WTC11 (cell line): ENCODE data around the gene UBXN2A.

Experiments used
- ELF4 ChIP-seq: sonication (generic); formaldehyde crosslinking; IDR thresholded peaks from 2 replicates; pipeline ENCODE4 v1.8.1; 2022; ENCODE audit warnings: low read depth, mild to moderate bottlenecking, moderate library complexity, missing genetic modification reagents
- JUN ChIP-seq: sonication (generic); formaldehyde crosslinking; IDR thresholded peaks from 2 replicates; pipeline ENCODE4 v1.8.0; 2023; ENCODE audit warnings: mild to moderate bottlenecking, missing genetic modification reagents
- SP1 ChIP-seq: sonication (generic); formaldehyde crosslinking; conservative IDR thresholded peaks from 2 replicates; pipeline ENCODE4 v1.8.1; 2022; ENCODE audit warnings: missing genetic modification reagents
- TP53 ChIP-seq: sonication (generic); formaldehyde crosslinking; IDR thresholded peaks from 2 replicates; pipeline ENCODE4 v1.8.1; 2023; ENCODE audit warnings: mild to moderate bottlenecking, missing genetic modification reagents
- ZBTB21 ChIP-seq: sonication (generic); formaldehyde crosslinking; IDR thresholded peaks from 2 replicates; pipeline ENCODE4 v1.8.1; 2023; ENCODE audit warnings: mild to moderate bottlenecking, missing genetic modification reagents, borderline replicate concordance
- TF ChIP-seq, protein P1 (sequence below): fragments of 200-600 bp; IDR thresholded peaks from 2 replicates; pipeline ENCODE4 v1.8.0; 2022; ENCODE audit warnings: antibody characterized with exemption
- TF ChIP-seq, protein P2 (sequence below): sonication (generic); formaldehyde crosslinking; IDR thresholded peaks from 2 replicates; pipeline ENCODE4 v1.8.0; 2022; ENCODE audit warnings: mild to moderate bottlenecking, missing genetic modification reagents
- TF ChIP-seq, protein P3 (sequence below): fragments of 250-450 bp; sonication (Bioruptor Pico); IDR thresholded peaks from 2 replicates; pipeline ENCODE4 v1.9.0; 2021; ENCODE audit warnings: mild to moderate bottlenecking
- TF ChIP-seq, protein P4 (sequence below): sonication (generic); formaldehyde crosslinking; IDR thresholded peaks from 2 replicates; pipeline ENCODE4 v1.8.0; 2022; ENCODE audit warnings: mild to moderate bottlenecking, missing genetic modification reagents

DNA sequence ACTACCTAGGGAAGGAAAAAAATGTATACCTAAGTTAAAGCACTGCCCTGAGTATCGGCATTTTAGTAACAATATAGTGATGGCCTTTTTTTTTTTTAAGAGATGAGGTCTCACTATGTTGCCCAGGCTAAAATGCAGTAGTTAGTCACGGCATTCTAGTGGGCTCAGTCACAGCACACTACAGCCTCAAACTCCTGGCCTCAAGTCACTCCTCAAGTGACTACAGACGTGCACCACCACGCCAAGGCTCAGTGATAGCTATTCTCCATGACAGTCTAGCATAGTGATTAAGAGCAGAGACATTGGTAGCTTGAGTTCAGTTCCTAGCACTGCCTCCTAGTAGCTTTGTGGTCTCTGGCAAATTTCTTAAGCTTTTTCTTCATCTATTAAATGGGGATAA is 27.6 kb downstream of the UBXN2A start:
- TF ChIP-seq, protein P1, sequence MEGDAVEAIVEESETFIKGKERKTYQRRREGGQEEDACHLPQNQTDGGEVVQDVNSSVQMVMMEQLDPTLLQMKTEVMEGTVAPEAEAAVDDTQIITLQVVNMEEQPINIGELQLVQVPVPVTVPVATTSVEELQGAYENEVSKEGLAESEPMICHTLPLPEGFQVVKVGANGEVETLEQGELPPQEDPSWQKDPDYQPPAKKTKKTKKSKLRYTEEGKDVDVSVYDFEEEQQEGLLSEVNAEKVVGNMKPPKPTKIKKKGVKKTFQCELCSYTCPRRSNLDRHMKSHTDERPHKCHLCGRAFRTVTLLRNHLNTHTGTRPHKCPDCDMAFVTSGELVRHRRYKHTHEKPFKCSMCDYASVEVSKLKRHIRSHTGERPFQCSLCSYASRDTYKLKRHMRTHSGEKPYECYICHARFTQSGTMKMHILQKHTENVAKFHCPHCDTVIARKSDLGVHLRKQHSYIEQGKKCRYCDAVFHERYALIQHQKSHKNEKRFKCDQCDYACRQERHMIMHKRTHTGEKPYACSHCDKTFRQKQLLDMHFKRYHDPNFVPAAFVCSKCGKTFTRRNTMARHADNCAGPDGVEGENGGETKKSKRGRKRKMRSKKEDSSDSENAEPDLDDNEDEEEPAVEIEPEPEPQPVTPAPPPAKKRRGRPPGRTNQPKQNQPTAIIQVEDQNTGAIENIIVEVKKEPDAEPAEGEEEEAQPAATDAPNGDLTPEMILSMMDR = no peak
- TF ChIP-seq TP53 (CRISPR knock-in tag) (no peak), JUN (CRISPR knock-in tag) (no peak), ZBTB21 (CRISPR knock-in tag) (no peak), ELF4 (CRISPR knock-in tag) (no peak), SP1 (CRISPR knock-in tag) (no peak)
- TF ChIP-seq, protein P2, sequence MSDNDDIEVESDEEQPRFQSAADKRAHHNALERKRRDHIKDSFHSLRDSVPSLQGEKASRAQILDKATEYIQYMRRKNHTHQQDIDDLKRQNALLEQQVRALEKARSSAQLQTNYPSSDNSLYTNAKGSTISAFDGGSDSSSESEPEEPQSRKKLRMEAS (CRISPR knock-in tag) = no peak
- TF ChIP-seq, protein P3, sequence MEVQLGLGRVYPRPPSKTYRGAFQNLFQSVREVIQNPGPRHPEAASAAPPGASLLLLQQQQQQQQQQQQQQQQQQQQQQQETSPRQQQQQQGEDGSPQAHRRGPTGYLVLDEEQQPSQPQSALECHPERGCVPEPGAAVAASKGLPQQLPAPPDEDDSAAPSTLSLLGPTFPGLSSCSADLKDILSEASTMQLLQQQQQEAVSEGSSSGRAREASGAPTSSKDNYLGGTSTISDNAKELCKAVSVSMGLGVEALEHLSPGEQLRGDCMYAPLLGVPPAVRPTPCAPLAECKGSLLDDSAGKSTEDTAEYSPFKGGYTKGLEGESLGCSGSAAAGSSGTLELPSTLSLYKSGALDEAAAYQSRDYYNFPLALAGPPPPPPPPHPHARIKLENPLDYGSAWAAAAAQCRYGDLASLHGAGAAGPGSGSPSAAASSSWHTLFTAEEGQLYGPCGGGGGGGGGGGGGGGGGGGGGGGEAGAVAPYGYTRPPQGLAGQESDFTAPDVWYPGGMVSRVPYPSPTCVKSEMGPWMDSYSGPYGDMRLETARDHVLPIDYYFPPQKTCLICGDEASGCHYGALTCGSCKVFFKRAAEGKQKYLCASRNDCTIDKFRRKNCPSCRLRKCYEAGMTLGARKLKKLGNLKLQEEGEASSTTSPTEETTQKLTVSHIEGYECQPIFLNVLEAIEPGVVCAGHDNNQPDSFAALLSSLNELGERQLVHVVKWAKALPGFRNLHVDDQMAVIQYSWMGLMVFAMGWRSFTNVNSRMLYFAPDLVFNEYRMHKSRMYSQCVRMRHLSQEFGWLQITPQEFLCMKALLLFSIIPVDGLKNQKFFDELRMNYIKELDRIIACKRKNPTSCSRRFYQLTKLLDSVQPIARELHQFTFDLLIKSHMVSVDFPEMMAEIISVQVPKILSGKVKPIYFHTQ = no peak
- TF ChIP-seq, protein P4, sequence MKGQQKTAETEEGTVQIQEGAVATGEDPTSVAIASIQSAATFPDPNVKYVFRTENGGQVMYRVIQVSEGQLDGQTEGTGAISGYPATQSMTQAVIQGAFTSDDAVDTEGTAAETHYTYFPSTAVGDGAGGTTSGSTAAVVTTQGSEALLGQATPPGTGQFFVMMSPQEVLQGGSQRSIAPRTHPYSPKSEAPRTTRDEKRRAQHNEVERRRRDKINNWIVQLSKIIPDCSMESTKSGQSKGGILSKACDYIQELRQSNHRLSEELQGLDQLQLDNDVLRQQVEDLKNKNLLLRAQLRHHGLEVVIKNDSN = no peak
